Measurements from ENCODE around the gene IGHMBP2.
"Not testable (repeated sequence)": the region's sequence is repeated elsewhere in the genome, so short reads cannot be mapped to it uniquely, and the experiment has no call there.

IGHMBP2 gene

GRCh38 chr11:68903288-68904247, at the start of gene IGHMBP2, which contains the start of gene MRPL21:
IGHMBP2 (plus strand) TSS chr11:68903891; CDS start chr11:68903953, 62 bp downstream.
MRPL21 (minus strand) TSS chr11:68903832; CDS start chr11:68903810, 22 bp downstream.
- peak; percentile 93 for DNase-seq (ENCODE audit: insufficient read length, low spot score)
- FAIRE-seq, result peak; percentile 97

GRCh38 chr11:68854273-68854958, 49.3 kb upstream of the IGHMBP2 start:
- FAIRE-seq (no peak), DNase-seq (ENCODE audit: insufficient read length, low spot score) (no peak)

- no peak for DNase-seq (ENCODE audit: insufficient read length, low spot score)
Observed at GRCh38 chr11:68855205-68855981, 48.3 kb upstream of the IGHMBP2 start.

GRCh38 chr11:68856425-68857030, 47.2 kb upstream of the IGHMBP2 start:
- DNase-seq (ENCODE audit: insufficient read length, low spot score); FAIRE-seq: not testable (repeated sequence)

More at GRCh38 chr11:68855205-68855981, 48.3 kb upstream of the IGHMBP2 start:
- peak; percentile 4 for FAIRE-seq

- FAIRE-seq, result no peak
Observed at GRCh38 chr11:68857037-68857586, 46.6 kb upstream of the IGHMBP2 start.

GRCh38 chr11:68859123-68859522, 44.6 kb upstream of the IGHMBP2 start:
- no peak for DNase-seq (ENCODE audit: insufficient read length, low spot score)

More at GRCh38 chr11:68857037-68857586, 46.6 kb upstream of the IGHMBP2 start:
- no peak for DNase-seq (ENCODE audit: insufficient read length, low spot score)

GRCh38 chr11:68862421-68862820, 41.3 kb upstream of the IGHMBP2 start:
- FAIRE-seq (no peak), DNase-seq (ENCODE audit: insufficient read length, low spot score) (no peak)

More at GRCh38 chr11:68859123-68859522, 44.6 kb upstream of the IGHMBP2 start:
- no peak for FAIRE-seq

GRCh38 chr11:68863553-68864265, 40.0 kb upstream of the IGHMBP2 start:
- FAIRE-seq, result no peak
- DNase-seq (ENCODE audit: insufficient read length, low spot score), result no peak

- no peak for FAIRE-seq
- DNase-seq (ENCODE audit: insufficient read length, low spot score), result no peak
Observed at GRCh38 chr11:68865241-68865640, 38.5 kb upstream of the IGHMBP2 start.

GRCh38 chr11:68867066-68867465, 36.6 kb upstream of the IGHMBP2 start:
- FAIRE-seq, result no peak
- DNase-seq (ENCODE audit: insufficient read length, low spot score), result no peak

- no peak for FAIRE-seq
- no peak for DNase-seq (ENCODE audit: insufficient read length, low spot score)
Observed at GRCh38 chr11:68868221-68868835, 35.4 kb upstream of the IGHMBP2 start.

- DNase-seq (ENCODE audit: insufficient read length, low spot score) (no peak), FAIRE-seq (no peak)
Observed at GRCh38 chr11:68870470-68870869, 33.2 kb upstream of the IGHMBP2 start.

- DNase-seq (ENCODE audit: insufficient read length, low spot score) (no peak), FAIRE-seq (no peak)
Observed at GRCh38 chr11:68872216-68873003, 31.3 kb upstream of the IGHMBP2 start.

- FAIRE-seq (peak; percentile 36), DNase-seq (ENCODE audit: insufficient read length, low spot score) (no peak)
Observed at GRCh38 chr11:68878022-68878421, 25.7 kb upstream of the IGHMBP2 start.

GRCh38 chr11:68880851-68881250, 22.8 kb upstream of the IGHMBP2 start:
- no peak for DNase-seq (ENCODE audit: insufficient read length, low spot score)
- no peak for FAIRE-seq

GRCh38 chr11:68881320-68881719, 22.4 kb upstream of the IGHMBP2 start:
- DNase-seq (ENCODE audit: insufficient read length, low spot score) (no peak), FAIRE-seq (no peak)

GRCh38 chr11:68882391-68882790, 21.3 kb upstream of the IGHMBP2 start:
- DNase-seq (ENCODE audit: insufficient read length, low spot score) (no peak), FAIRE-seq (no peak)

GRCh38 chr11:68884827-68885226, 18.9 kb upstream of the IGHMBP2 start:
- FAIRE-seq, result not testable (repeated sequence)

More at GRCh38 chr11:68884827-68885226, 18.9 kb upstream of the IGHMBP2 start:
- DNase-seq (ENCODE audit: insufficient read length, low spot score), result not testable (repeated sequence)

All from HTR-8/SVneo (cell line).